GM19023 (cell line): ENCODE measurements around the gene ASNS.

Source experiments
- ATAC-seq: cut with Tn5 transposase; IDR thresholded peaks from one replicate; pipeline ENCODE4 v1.9.1; 2021; ENCODE audit warnings: mild to moderate bottlenecking, moderate library complexity; ENCODE audit not compliant: unreplicated experiment

Gene ASNS

GRCh38 chr7:97844036-97844435, 28.2 kb downstream of the ASNS start:
- ATAC-seq, result no peak

GRCh38 chr7:97842772-97843345, 29.3 kb downstream of the ASNS start:
- ATAC-seq, result no peak

GRCh38 chr7:97842006-97842405, 30.2 kb downstream of the ASNS start:
- ATAC-seq, result no peak

- peak; percentile 80 for ATAC-seq
Observed at GRCh38 chr7:97835296-97836138, 36.7 kb downstream of the ASNS start.

GRCh38 chr7:97819161-97819560, 53.0 kb downstream of the ASNS start:
- ATAC-seq, result no peak

GRCh38 chr7:97818066-97818663, 54.0 kb downstream of the ASNS start:
- ATAC-seq, result no peak
